HEK293T (cell line): ENCODE results near the gene PMIS2.

Experiments
- CTCF ChIA-PET: fragments of 350-600 bp; formaldehyde crosslinking; extraction: SDS; loops from one replicate; lab custom pipeline; 2021; ENCODE audit warnings: antibody characterized with exemption, inconsistent platforms; lab: Yijun Ruan, JAX
- POLR2A ChIA-PET: fragments of 350-600 bp; formaldehyde crosslinking; extraction: SDS; loops from one replicate; lab custom pipeline; 2020; ENCODE audit warnings: antibody characterized with exemption, inconsistent platforms; lab: Yijun Ruan, JAX
- DNase-seq: peaks from one replicate; pipeline ENCODE4 v3.0.0; 2012; ENCODE audit warnings: mixed read lengths; ENCODE audit errors: extremely low spot score
- ARNT ChIP-seq: fragments of 450-650 bp; IDR thresholded peaks from 2 replicates; pipeline ENCODE4 v1.6.1; 2017; ENCODE audit warnings: mild to moderate bottlenecking
- BHLHE40 ChIP-seq: fragments of 450-650 bp; IDR thresholded peaks from 2 replicates; pipeline ENCODE4 v1.6.1; 2016; ENCODE audit warnings: mild to moderate bottlenecking, moderate library complexity, borderline replicate concordance
- CTBP1 ChIP-seq: fragments of 450-650 bp; IDR thresholded peaks from 2 replicates; pipeline ENCODE4 v1.6.1; 2016; ENCODE audit warnings: borderline replicate concordance
- ELF4 ChIP-seq: fragments of 450-650 bp; IDR thresholded peaks from 2 replicates; pipeline ENCODE4 v1.6.1; 2017; ENCODE audit warnings: antibody characterized with exemption
- FOXA1 ChIP-seq: fragments of 450-650 bp; IDR thresholded peaks from 2 replicates; pipeline ENCODE4 v1.6.1; 2016; ENCODE audit warnings: mild to moderate bottlenecking
- FOXK2 ChIP-seq: fragments of 450-650 bp; IDR thresholded peaks from 2 replicates; pipeline ENCODE4 v1.6.1; 2016; ENCODE audit warnings: mild to moderate bottlenecking
- FOXM1 ChIP-seq: fragments of 450-650 bp; IDR thresholded peaks from 2 replicates; pipeline ENCODE4 v1.6.1; 2017; ENCODE audit warnings: mild to moderate bottlenecking, borderline replicate concordance
- HDGF ChIP-seq: fragments of 450-650 bp; IDR thresholded peaks from 2 replicates; pipeline ENCODE4 v1.6.1; 2017; ENCODE audit warnings: antibody characterized with exemption, borderline replicate concordance
- L3MBTL2 ChIP-seq: fragments of 450-650 bp; conservative IDR thresholded peaks from 2 replicates; pipeline ENCODE4 v1.6.1; 2016; ENCODE audit warnings: mild to moderate bottlenecking
- LEF1 ChIP-seq: fragments of 450-650 bp; IDR thresholded peaks from 2 replicates; pipeline ENCODE4 v1.6.1; 2017; ENCODE audit warnings: mild to moderate bottlenecking, borderline replicate concordance
- NFRKB ChIP-seq: fragments of 450-650 bp; IDR thresholded peaks from 2 replicates; pipeline ENCODE4 v1.6.1; 2016; ENCODE audit warnings: mild to moderate bottlenecking, moderate library complexity
- PKNOX1 ChIP-seq: fragments of 450-650 bp; IDR thresholded peaks from 2 replicates; pipeline ENCODE4 v1.6.1; 2016
- SP1 ChIP-seq: fragments of 450-650 bp; IDR thresholded peaks from 2 replicates; pipeline ENCODE4 v1.6.1; 2017
- SUZ12 ChIP-seq: fragments of 450-650 bp; IDR thresholded peaks from 2 replicates; pipeline ENCODE4 v1.6.1; 2016; ENCODE audit warnings: mild to moderate bottlenecking
- TARDBP ChIP-seq: fragments of 450-650 bp; IDR thresholded peaks from 2 replicates; pipeline ENCODE4 v1.6.1; 2016
- ZNF384 ChIP-seq: fragments of 450-650 bp; IDR thresholded peaks from 2 replicates; pipeline ENCODE4 v1.6.1; 2016

PMIS2 gene

GRCh38 chr19:35559281-35559659 is 26.7 kb upstream of the PMIS2 start:
- CTCF ChIA-PET = no interaction called here
- POLR2A ChIA-PET = no interaction called here

GRCh38 chr19:35559781-35560180 is 26.2 kb upstream of the PMIS2 start:
- ChIA-PET POLR2A (no interaction called here), CTCF (no interaction called here)
- TF ChIP-seq FOXM1 (no peak), NFRKB (no peak), FOXK2 (no peak), SUZ12 (no peak), L3MBTL2 (no peak), PKNOX1 (no peak), TARDBP (no peak), ARNT (no peak), HDGF (no peak), SP1 (no peak), CTBP1 (no peak), ZNF384 (no peak), BHLHE40 (no peak), ELF4 (no peak), FOXA1 (no peak), LEF1 (no peak)
- DNase-seq = no peak

More at GRCh38 chr19:35559281-35559659, 26.7 kb upstream of the PMIS2 start:
- DNase-seq = no peak
- no peak for TF ChIP-seq NFRKB
- TF ChIP-seq FOXK2 = no peak
- TF ChIP-seq L3MBTL2 = no peak
- TF ChIP-seq HDGF = no peak
- TF ChIP-seq FOXA1 = no peak
- no peak for TF ChIP-seq CTBP1

GRCh38 chr19:35560271-35560670 is 25.7 kb upstream of the PMIS2 start:
- no peak for TF ChIP-seq L3MBTL2
- TF ChIP-seq FOXA1 = no peak
- no peak for TF ChIP-seq LEF1
- TF ChIP-seq TARDBP = no peak
- no peak for TF ChIP-seq SUZ12
- no peak for TF ChIP-seq CTBP1
- no peak for TF ChIP-seq NFRKB
- TF ChIP-seq BHLHE40 = no peak
- no peak for TF ChIP-seq FOXK2
- TF ChIP-seq ELF4 = no peak
- TF ChIP-seq SP1 = no peak
- no peak for TF ChIP-seq ARNT
- no peak for TF ChIP-seq PKNOX1
- TF ChIP-seq FOXM1 = no peak
- TF ChIP-seq ZNF384 = no peak
- no peak for TF ChIP-seq HDGF
- POLR2A ChIA-PET = no interaction called here
- DNase-seq = no peak
- CTCF ChIA-PET = no interaction called here

- DNase-seq = no peak
- ChIA-PET POLR2A (no interaction called here), CTCF (no interaction called here)
- TF ChIP-seq FOXA1 = no peak
- no peak for TF ChIP-seq TARDBP
- TF ChIP-seq ZNF384 = no peak
- no peak for TF ChIP-seq NFRKB
- TF ChIP-seq HDGF = no peak
- no peak for TF ChIP-seq LEF1
- TF ChIP-seq SP1 = no peak
- no peak for TF ChIP-seq PKNOX1
- TF ChIP-seq ELF4 = no peak
- TF ChIP-seq FOXM1 = no peak
- TF ChIP-seq L3MBTL2 = no peak
- no peak for TF ChIP-seq BHLHE40
- TF ChIP-seq ARNT = no peak
- no peak for TF ChIP-seq SUZ12
- TF ChIP-seq FOXK2 = no peak
Observed at GRCh38 chr19:35560677-35561076, 25.3 kb upstream of the PMIS2 start.

GRCh38 chr19:35561436-35561835 is 24.5 kb upstream of the PMIS2 start:
- ChIA-PET POLR2A (no interaction called here), CTCF (no interaction called here)
- no peak for TF ChIP-seq BHLHE40
- TF ChIP-seq CTBP1 = no peak
- TF ChIP-seq TARDBP = no peak
- no peak for TF ChIP-seq FOXK2
- no peak for TF ChIP-seq SUZ12
- TF ChIP-seq ZNF384 = no peak
- no peak for DNase-seq

- no peak for DNase-seq
- POLR2A ChIA-PET = no interaction called here
- TF ChIP-seq FOXK2 = no peak
- no peak for TF ChIP-seq PKNOX1
- TF ChIP-seq ARNT = no peak
- CTCF ChIA-PET = no interaction called here
Observed at GRCh38 chr19:35562336-35562735, 23.6 kb upstream of the PMIS2 start.

GRCh38 chr19:35562776-35563175 is 23.2 kb upstream of the PMIS2 start:
- POLR2A ChIA-PET = no interaction called here
- CTCF ChIA-PET = no interaction called here

More at GRCh38 chr19:35562776-35563175, 23.2 kb upstream of the PMIS2 start:
- TF ChIP-seq SP1 = no peak
- no peak for TF ChIP-seq FOXA1
- no peak for TF ChIP-seq L3MBTL2
- no peak for TF ChIP-seq TARDBP
- no peak for TF ChIP-seq LEF1
- TF ChIP-seq NFRKB = no peak
- no peak for TF ChIP-seq FOXM1
- TF ChIP-seq SUZ12 = no peak
- no peak for DNase-seq
